Gastrocnemius medialis (tissue), 4 donors: Measurements from ENCODE around the gene LHX1.

Experiments used
- CTCF ChIP-seq, 5 experiments: fragments of 450-650 bp in 3 of 5; fragments of 200-600 bp in 2 of 5; sonication (generic) in 2 of 5; IDR thresholded peaks in 4 of 5; conservative IDR thresholded peaks in 1 of 5; 1 replicate in 4 of 5; 2 replicates in 1 of 5; pipeline ENCODE4 v1.5.1; 2016 to 2019; ENCODE audit warnings: antibody characterized with exemption in 5 of 5, mild to moderate bottlenecking in 3 of 5, moderate library complexity in 3 of 5
- POLR2A ChIP-seq, 2 donors: fragments of 450-650 bp; IDR thresholded peaks; one replicate each; pipeline ENCODE4 v1.6.1; 2017; ENCODE audit warnings: antibody characterized with exemption in 2 of 2, mild to moderate bottlenecking in 2 of 2, moderate library complexity in 2 of 2

- TF ChIP-seq CTCF (IDR thresholded peaks at IDR 0.05 in 4 of 5, conservative IDR thresholded peaks at IDR 0.05 in 1 of 5) (no peak), POLR2A (IDR thresholded peaks at IDR 0.05) (no peak)
Observed at GRCh38 chr17:36939052-36939801, 2.0 kb downstream of the LHX1 start.
